Esophagus muscularis mucosa (tissue), 3 donors: Measurements from ENCODE around the gene HBA2.

Source experiments
- CTCF ChIP-seq, 3 experiments: fragments of 200-600 bp in 2 of 3; fragments of 450-650 bp in 1 of 3; sonication (generic) in 2 of 3; IDR thresholded peaks; one replicate each; pipeline ENCODE4 v1.5.1; 2017 to 2019; ENCODE audit warnings: antibody characterized with exemption in 3 of 3, mild to moderate bottlenecking in 2 of 3, moderate library complexity in 1 of 3
- POLR2A ChIP-seq: fragments of 450-650 bp; IDR thresholded peaks from one replicate; pipeline ENCODE4 v1.6.1; 2017; ENCODE audit warnings: antibody characterized with exemption, moderate library complexity, mild to moderate bottlenecking, low read depth
- POLR2AphosphoS5 ChIP-seq, 2 donors: sonication (generic); formaldehyde crosslinking; IDR thresholded peaks; one replicate each; pipeline ENCODE4 v1.6.1; 2017; ENCODE audit warnings: antibody characterized with exemption in 2 of 2

- no peak for TF ChIP-seq POLR2A
- no peak for TF ChIP-seq CTCF (IDR thresholded peaks at IDR 0.05)
- TF ChIP-seq POLR2AphosphoS5 (IDR thresholded peaks at IDR 0.05), result no peak
Observed at GRCh38 chr16:183005-183404, 10.3 kb downstream of the HBA2 start.
